HUES48 (cell line): ENCODE data around the gene ZNF92.
"Not testable (repeated sequence)": the region's sequence is repeated elsewhere in the genome, so short reads cannot be mapped to it uniquely, and the experiment has no call there.

Experiments
- H3K27ac ChIP-seq: one replicate; pipeline ENCODE4 v1.7.0; 2013; ENCODE audit warnings: low read depth, low read length, inconsistent platforms
- H3K27me3 ChIP-seq: 2 replicates; pipeline ENCODE4 v1.6.1; 2013; ENCODE audit warnings: mild to moderate bottlenecking, low read length; ENCODE audit not compliant: control insufficient read depth, insufficient read depth
- H3K36me3 ChIP-seq: 2 replicates; pipeline ENCODE4 v1.6.1; 2013; ENCODE audit warnings: low read length; ENCODE audit not compliant: control insufficient read depth, insufficient read depth
- H3K4me1 ChIP-seq: 2 replicates; pipeline ENCODE4 v1.6.1; 2013; ENCODE audit warnings: mild to moderate bottlenecking, low read length; ENCODE audit not compliant: control insufficient read depth, insufficient read depth
- H3K4me3 ChIP-seq: 2 replicates; pipeline ENCODE4 v1.5.1; 2013; ENCODE audit warnings: mild to moderate bottlenecking, low read depth, low read length
- H3K9ac ChIP-seq: 2 replicates; pipeline ENCODE4 v1.6.1; 2013; ENCODE audit warnings: mild to moderate bottlenecking, low read depth, low read length, moderate library complexity
- H3K9me3 ChIP-seq: 2 replicates; pipeline ENCODE4 v1.6.1; 2013; ENCODE audit warnings: low read length; ENCODE audit not compliant: control insufficient read depth, insufficient read depth

The ZNF92 gene

GRCh38 chr7:65373608-65374351 lies at the start of gene ZNF92:
TSS of gene ZNF92 (plus strand) at chr7:65373855. CDS start at chr7:65373998, 143 bp downstream.
- Histone ChIP-seq H3K9me3 (no peaks in the 10 kb centered on the region), H3K27me3 (no peaks in the 10 kb centered on the region), H3K9ac (peak within 1 kb of the TSS; percentile 99), H3K4me1 (peaks cover 11% of the 10 kb centered on the region; the same call in 1 of the 2 replicates), H3K36me3 (peaks cover 9% of the 10 kb centered on the region), H3K27ac (peak within 1 kb of the TSS; percentile 98), H3K4me3 (peak within 1 kb of the TSS; percentile 100)

- Histone ChIP-seq H3K9ac (no peak overlapping the region), H3K27ac (no peak overlapping the region), H3K27me3 (no peaks in the 10 kb centered on the region), H3K4me1 (no peaks in the 10 kb centered on the region), H3K36me3 (no peaks in the 10 kb centered on the region), H3K4me3 (no peak overlapping the region), H3K9me3 (no peaks in the 10 kb centered on the region)
Measured at GRCh38 chr7:65325793-65326432, 47.7 kb upstream of the ZNF92 start.

GRCh38 chr7:65338346-65338745 lies 35.3 kb upstream of the ZNF92 start:
- Histone ChIP-seq H3K9ac (no peak overlapping the region), H3K27ac (no peak overlapping the region), H3K4me3 (no peak overlapping the region), H3K4me1 (no peaks in the 10 kb centered on the region), H3K27me3 (no peaks in the 10 kb centered on the region), H3K36me3 (no peaks in the 10 kb centered on the region), H3K9me3 (no peaks in the 10 kb centered on the region)

- Histone ChIP-seq H3K27ac (no peak overlapping the region), H3K27me3 (no peaks in the 10 kb centered on the region), H3K4me3 (no peak overlapping the region), H3K9me3 (no peaks in the 10 kb centered on the region), H3K4me1 (no peaks in the 10 kb centered on the region), H3K9ac (no peak overlapping the region), H3K36me3 (no peaks in the 10 kb centered on the region)
Measured at GRCh38 chr7:65339257-65339656, 34.4 kb upstream of the ZNF92 start.

- H3K4me1 ChIP-seq = no peaks in the 10 kb centered on the region
- H3K9ac ChIP-seq = no peak overlapping the region
- H3K27me3 ChIP-seq = no peaks in the 10 kb centered on the region
- no peak overlapping the region for H3K4me3 ChIP-seq
- H3K27ac ChIP-seq = no peak overlapping the region
- no peaks in the 10 kb centered on the region for H3K9me3 ChIP-seq
- no peaks in the 10 kb centered on the region for H3K36me3 ChIP-seq
Measured at GRCh38 chr7:65342723-65343629, 30.7 kb upstream of the ZNF92 start.

- not testable (repeated sequence) for H3K9me3 ChIP-seq
Measured at GRCh38 chr7:65344541-65344940, 29.1 kb upstream of the ZNF92 start.

GRCh38 chr7:65354263-65354662 lies 19.4 kb upstream of the ZNF92 start:
- Histone ChIP-seq H3K4me3 (no peak overlapping the region), H3K27ac (no peak overlapping the region), H3K27me3 (no peaks in the 10 kb centered on the region), H3K36me3 (no peaks in the 10 kb centered on the region), H3K4me1 (no peaks in the 10 kb centered on the region; the same call in 1 of the 2 replicates), H3K9me3 (no peaks in the 10 kb centered on the region), H3K9ac (no peak overlapping the region)

More at GRCh38 chr7:65344541-65344940, 29.1 kb upstream of the ZNF92 start:
- not testable (repeated sequence) for H3K27me3 ChIP-seq, H3K9ac ChIP-seq, H3K36me3 ChIP-seq, H3K4me3 ChIP-seq, H3K4me1 ChIP-seq, H3K27ac ChIP-seq

GRCh38 chr7:65369843-65370242 lies 3.8 kb upstream of the ZNF92 start:
- Histone ChIP-seq H3K27ac (no peak overlapping the region), H3K36me3 (no peaks in the 10 kb centered on the region), H3K4me1 (peaks cover 4% of the 10 kb centered on the region; the same call in 1 of the 2 replicates), H3K9ac (no peak overlapping the region), H3K27me3 (no peaks in the 10 kb centered on the region), H3K9me3 (no peaks in the 10 kb centered on the region), H3K4me3 (no peak overlapping the region)

GRCh38 chr7:65371468-65371867 lies 2.2 kb upstream of the ZNF92 start:
- Histone ChIP-seq H3K4me1 (peaks cover 11% of the 10 kb centered on the region; the same call in 1 of the 2 replicates), H3K27ac (no peak overlapping the region), H3K27me3 (no peaks in the 10 kb centered on the region), H3K9me3 (no peaks in the 10 kb centered on the region), H3K4me3 (no peak overlapping the region), H3K36me3 (no peaks in the 10 kb centered on the region), H3K9ac (no peak overlapping the region)

GRCh38 chr7:65379318-65379717 lies 5.7 kb downstream of the ZNF92 start:
- peaks cover 27% of the 10 kb centered on the region for H3K4me1 ChIP-seq
- H3K9me3 ChIP-seq = no peaks in the 10 kb centered on the region
- no peak overlapping the region for H3K9ac ChIP-seq
- no peak overlapping the region for H3K4me3 ChIP-seq
- peaks cover 17% of the 10 kb centered on the region for H3K36me3 ChIP-seq
- H3K27me3 ChIP-seq = no peaks in the 10 kb centered on the region
- no peak overlapping the region for H3K27ac ChIP-seq
